Esophagus squamous epithelium (tissue), 5 donors: Measurements from ENCODE around the gene NOL6. TPM values are rescaled to one million over a fixed set of nuclear protein-coding genes. Genes with fewer than 3 reads are reported as not detected.
A peak's percentile ranks its signal among the peaks of the same experiment; 100 is the strongest.

ENCODE experiments used
- DNase-seq: peaks from one replicate; lab custom pipeline; 2025; lab: John Stamatoyannopoulos, UW
- H3K27ac ChIP-seq, 4 donors: fragments of 200-600 bp; sonication (generic); one replicate each; pipeline ENCODE4 v1.5.1; 2016 to 2019; ENCODE audit warnings: mild to moderate bottlenecking in 1 of 4
- H3K27me3 ChIP-seq, 4 donors: fragments of 200-600 bp; sonication (generic); 1 replicate in 3 of 4; 2 replicates in 1 of 4; pipeline versions ENCODE4 v1.5.1 to v1.6.0; 2017 to 2021; ENCODE audit warnings: antibody characterized with exemption in 1 of 4
- H3K36me3 ChIP-seq, 3 donors: fragments of 200-600 bp; sonication (generic); one replicate each; pipeline ENCODE4 v1.5.1; 2016 to 2019
- H3K4me1 ChIP-seq, 3 donors: fragments of 200-600 bp; sonication (generic); one replicate each; pipeline ENCODE4 v1.5.1; 2017 to 2019
- H3K4me3 ChIP-seq, 4 donors: fragments of 200-600 bp; sonication (generic); 1 replicate in 3 of 4; 2 replicates in 1 of 4; pipeline ENCODE4 v1.5.1; 2016 to 2019; ENCODE audit warnings: mild to moderate bottlenecking in 2 of 4, moderate library complexity in 1 of 4
- H3K9me3 ChIP-seq, 3 donors: fragments of 200-600 bp; sonication (generic); one replicate each; pipeline ENCODE4 v1.5.1; 2016 to 2019
- POLR2A ChIP-seq, 4 donors: fragments of 450-650 bp; IDR thresholded peaks; one replicate each; pipeline ENCODE4 v1.6.1; 2017; ENCODE audit warnings: antibody characterized with exemption in 4 of 4, mild to moderate bottlenecking in 4 of 4, moderate library complexity in 3 of 4
- WGBS, 2 donors: methylation state at CpG; one replicate each; pipeline ENCODE4 v1.1.5; 2018; 5-methylcytosine and 5-hydroxymethylcytosine counted together
- intact Hi-C: fragments of 100-400 bp; cut with DNase I; formaldehyde crosslinking; loops from one replicate; pipeline ENCODE4 v1.15.0; 2022
- small RNA-seq, 4 donors: library from RNA; depleted of rRNA; stranded (forward); fragments of <200 nt; gene quantifications; one replicate each; pipeline ENCODE3, GENCODE V24; 2016
- total RNA-seq, 4 donors: library from RNA; depleted of rRNA; stranded (reverse); fragments of >200 nt; gene quantifications; one replicate each; pipeline ENCODE4 v1.1.0, GENCODE V29; 2016
- TF ChIP-seq, protein P1 (sequence below), 6 experiments: fragments of 450-650 bp in 4 of 6; fragments of 200-600 bp in 2 of 6; sonication (generic) in 2 of 6; IDR thresholded peaks; one replicate each; pipeline ENCODE4 v1.5.1; 2016 to 2019; ENCODE audit warnings: antibody characterized with exemption in 6 of 6, mild to moderate bottlenecking in 4 of 6, moderate library complexity in 4 of 6
- donor health status: DM: yes; HTN: yes; CAD: no.

The NOL6 gene
- total RNA-seq, 4 donors from 2014 or later, result 23.6 to 43.7 (median 38.3) TPM

DNA sequence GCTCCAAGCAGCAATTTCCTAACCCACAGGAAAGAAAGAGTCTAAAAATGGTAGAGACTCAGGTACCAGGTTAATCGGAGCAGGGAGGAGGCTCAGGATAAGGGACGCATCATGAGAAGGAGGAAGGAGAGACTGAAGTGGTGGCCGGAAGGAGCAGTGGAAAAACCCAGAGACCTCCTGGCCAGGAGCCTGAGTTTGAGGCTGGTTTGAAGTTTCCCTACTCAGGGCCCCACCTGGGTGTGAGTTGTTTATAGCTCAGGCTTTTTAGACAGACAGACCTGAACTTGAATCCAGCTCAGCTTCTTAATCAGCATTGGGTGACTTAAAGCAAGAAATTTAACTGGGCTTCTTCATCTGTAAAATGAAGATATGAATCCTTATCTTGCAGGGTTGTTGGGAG, 59.5 kb downstream of the NOL6 start:
- H3K9me3 ChIP-seq, result no peaks in the 10 kb centered on the region
- DNase-seq, result no peak
- no peak overlapping the region for H3K4me3 ChIP-seq
- WGBS, 2 donors, result 28 to 39% methylated on average over 3 of the region's 3 CpGs
- H3K27ac ChIP-seq, result peak overlapping the region; percentile 81 to 88 (median 85)
- H3K4me1 ChIP-seq, result peaks cover 38 to 58% (median 40%) of the 10 kb centered on the region in 3 donors
- no peak for TF ChIP-seq POLR2A (IDR thresholded peaks at IDR 0.05)
- TF ChIP-seq, protein P1, sequence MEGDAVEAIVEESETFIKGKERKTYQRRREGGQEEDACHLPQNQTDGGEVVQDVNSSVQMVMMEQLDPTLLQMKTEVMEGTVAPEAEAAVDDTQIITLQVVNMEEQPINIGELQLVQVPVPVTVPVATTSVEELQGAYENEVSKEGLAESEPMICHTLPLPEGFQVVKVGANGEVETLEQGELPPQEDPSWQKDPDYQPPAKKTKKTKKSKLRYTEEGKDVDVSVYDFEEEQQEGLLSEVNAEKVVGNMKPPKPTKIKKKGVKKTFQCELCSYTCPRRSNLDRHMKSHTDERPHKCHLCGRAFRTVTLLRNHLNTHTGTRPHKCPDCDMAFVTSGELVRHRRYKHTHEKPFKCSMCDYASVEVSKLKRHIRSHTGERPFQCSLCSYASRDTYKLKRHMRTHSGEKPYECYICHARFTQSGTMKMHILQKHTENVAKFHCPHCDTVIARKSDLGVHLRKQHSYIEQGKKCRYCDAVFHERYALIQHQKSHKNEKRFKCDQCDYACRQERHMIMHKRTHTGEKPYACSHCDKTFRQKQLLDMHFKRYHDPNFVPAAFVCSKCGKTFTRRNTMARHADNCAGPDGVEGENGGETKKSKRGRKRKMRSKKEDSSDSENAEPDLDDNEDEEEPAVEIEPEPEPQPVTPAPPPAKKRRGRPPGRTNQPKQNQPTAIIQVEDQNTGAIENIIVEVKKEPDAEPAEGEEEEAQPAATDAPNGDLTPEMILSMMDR (IDR thresholded peaks at IDR 0.05), result no peak
- no peaks in the 10 kb centered on the region for H3K36me3 ChIP-seq
- H3K27me3 ChIP-seq, result peaks cover 0 to 8% (median 0%) of the 10 kb centered on the region in 4 donors
- intact Hi-C loops, result no loop called here

Small RNAs within 50 kb of the gene (small RNA-seq; reads per million reads assigned to genes)
- gene AL356218.2 (0 reads per million in 4 donors), gene MIR6851 (0 reads per million in 4 donors)

Other genes starting within 250 kb of the NOL6 start
- gene SPINK4, start 233.8 kb downstream of the NOL6 start, total RNA-seq, result not detected
- gene BAG1, start 209.2 kb downstream of the NOL6 start, total RNA-seq, result 100 to 1,000 TPM in 1 of 4 donors, 10 to 100 TPM in 3; 73.2 to 101 (median 91.0) TPM
- 10 to 100 TPM; 37.7 to 62.5 (median 54.2) TPM for gene CHMP5, start 208.9 kb downstream of the NOL6 start, total RNA-seq
- gene NFX1, start 183.4 kb downstream of the NOL6 start, total RNA-seq, result 10 to 100 TPM; 19.7 to 47.7 (median 27.2) TPM
- under 1 TPM in 2 of 4 donors, not detected in 2; 0.15 to 0.57 TPM for gene AQP7, start 71.4 kb downstream of the NOL6 start, total RNA-seq
- gene AQP3, start 26.3 kb downstream of the NOL6 start, total RNA-seq, result 1,000 to 10,000 TPM; 1,484 to 2,988 (median 2,291) TPM
- 10 to 100 TPM in 3 of 4 donors, 1 to 10 TPM in 1; 3.8 to 19.8 (median 10.8) TPM for gene ANKRD18B, start 50.3 kb upstream of the NOL6 start, total RNA-seq